Caco-2 (cell line): ENCODE measurements around the gene FGFBP3. TPM values are rescaled to one million over a fixed set of nuclear protein-coding genes. Genes with fewer than 3 reads are reported as not detected.

Experiments used
- Bru-seq: library from RNA; stranded (reverse); fragments of 400-500 nt; gene quantifications from one replicate; lab custom pipeline; 2021; lab: Mats Ljungman, UMichigan
- BruChase-seq, 2 experiments: library from RNA; stranded (reverse); fragments of 400-500 nt; gene quantifications; one replicate each; lab custom pipeline; 2021; lab: Mats Ljungman, UMichigan
- BruUV-seq: library from RNA; stranded (reverse); fragments of 400-500 nt; replicated peaks from 2 replicates; lab custom pipeline; 2021; lab: Mats Ljungman, UMichigan
- CTCF ChIA-PET: fragments of 300-600 bp; sonication (Branson Sonifier 250); formaldehyde crosslinking; loops from one replicate; lab custom pipeline; 2022; ENCODE audit warnings: antibody characterized with exemption; lab: Charles Lee
- POLR2A ChIA-PET: fragments of 300-600 bp; sonication (Branson Sonifier 250); formaldehyde crosslinking; loops from one replicate; lab custom pipeline; 2022; ENCODE audit warnings: antibody characterized with exemption; lab: Charles Lee
- DNase-seq, 2 experiments: peaks; one replicate each; pipeline versions ENCODE4 v3.0.0 to v3.0.0-alpha.2; 2020 to 2022
- H3K27me3 ChIP-seq: replicated peaks from 2 replicates; pipeline ENCODE4 v1.6.0; 2011; ENCODE audit warnings: low read length; ENCODE audit not compliant: control insufficient read depth, insufficient read depth
- H3K36me3 ChIP-seq: 2 replicates; pipeline ENCODE4 v1.5.1; 2011; ENCODE audit warnings: low read length; ENCODE audit not compliant: control insufficient read depth, insufficient read depth
- H3K4me1 ChIP-seq: fragments of 250-450 bp; sonication (Bioruptor Pico); 2 replicates; pipeline ENCODE4 v1.5.1; 2020; ENCODE audit warnings: mild to moderate bottlenecking
- H3K4me3 ChIP-seq: 2 replicates; pipeline ENCODE4 v1.5.1; 2011; ENCODE audit warnings: low read depth, mild to moderate bottlenecking, control low read depth, low read length
- H3K9me3 ChIP-seq: fragments of 250-450 bp; sonication (Bioruptor Pico); 2 replicates; pipeline ENCODE4 v1.5.1; 2020; ENCODE audit warnings: mild to moderate bottlenecking, moderate library complexity
- H3K27ac Mint-ChIP-seq: one replicate; pipeline ENCODE4 v1.8.0; 2022; ENCODE audit warnings: mixed read lengths; ENCODE audit not compliant: unreplicated experiment
- H3K27me3 Mint-ChIP-seq: one replicate; pipeline ENCODE4 v1.8.0; 2022; ENCODE audit warnings: mixed read lengths; ENCODE audit not compliant: insufficient read depth, unreplicated experiment
- H3K36me3 Mint-ChIP-seq: one replicate; pipeline ENCODE4 v1.8.0; 2022; ENCODE audit warnings: mild to moderate bottlenecking, mixed read lengths; ENCODE audit not compliant: insufficient read depth, unreplicated experiment
- H3K4me1 Mint-ChIP-seq: one replicate; pipeline ENCODE4 v1.8.0; 2022; ENCODE audit warnings: low read depth, mixed read lengths; ENCODE audit not compliant: unreplicated experiment
- H3K4me3 Mint-ChIP-seq: one replicate; pipeline ENCODE4 v1.8.0; 2022; ENCODE audit warnings: mild to moderate bottlenecking, moderate library complexity, mixed read lengths; ENCODE audit not compliant: unreplicated experiment
- H3K9me3 Mint-ChIP-seq: one replicate; pipeline ENCODE4 v1.8.0; 2022; ENCODE audit warnings: mixed read lengths; ENCODE audit not compliant: unreplicated experiment
- CTCF ChIP-seq, 2 experiments: fragments of 200-600 bp in 1 of 2; IDR thresholded peaks; 1 replicate in 1 of 2; 2 replicates in 1 of 2; pipeline versions ENCODE4 v1.5.1 to v1.8.0; 2011 to 2022; ENCODE audit warnings: antibody characterized with exemption in 1 of 2, control low read depth in 1 of 2, inconsistent platforms in 1 of 2, low read depth in 1 of 2, low read length in 1 of 2, mild to moderate bottlenecking in 1 of 2, moderate library complexity in 1 of 2; ENCODE audit not compliant: insufficient read depth in 1 of 2, severe bottlenecking in 1 of 2, unreplicated experiment in 1 of 2
- intact Hi-C: fragments of 100-400 bp; cut with micrococcal nuclease; formaldehyde crosslinking; loops from one replicate; pipeline ENCODE4 v1.10.0; 2022; ENCODE audit not compliant: unreplicated experiment
- long read RNA-seq: library from polyadenylated mRNA; stranded (forward); transcript quantifications from one replicate; pipeline ENCODE4 v2.0.0, GENCODE V29; 2022
- total RNA-seq: library from RNA; stranded (reverse); gene quantifications from 2 replicates; pipeline ENCODE4 v1.2.3, GENCODE V29; 2022

The FGFBP3 gene, protein sequence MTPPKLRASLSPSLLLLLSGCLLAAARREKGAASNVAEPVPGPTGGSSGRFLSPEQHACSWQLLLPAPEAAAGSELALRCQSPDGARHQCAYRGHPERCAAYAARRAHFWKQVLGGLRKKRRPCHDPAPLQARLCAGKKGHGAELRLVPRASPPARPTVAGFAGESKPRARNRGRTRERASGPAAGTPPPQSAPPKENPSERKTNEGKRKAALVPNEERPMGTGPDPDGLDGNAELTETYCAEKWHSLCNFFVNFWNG
- 3.3 and 3.6 TPM in 2 replicates for total RNA-seq
- Bru-seq, nascent RNA: percentile 73 among the genes with signal in this experiment
- percentile 63 among the genes with signal in this experiment for BruChase-seq, experiment 1, labeled RNA remaining after a 2-hour chase
- BruChase-seq, experiment 2, labeled RNA remaining after a 6-hour chase: percentile 65 among the genes with signal in this experiment
- long read RNA-seq, partial matches to known transcripts: 0 of 4 reads
- long read RNA-seq, other reads (novel, unspliced or antisense): 3 of 4 reads

DNA sequence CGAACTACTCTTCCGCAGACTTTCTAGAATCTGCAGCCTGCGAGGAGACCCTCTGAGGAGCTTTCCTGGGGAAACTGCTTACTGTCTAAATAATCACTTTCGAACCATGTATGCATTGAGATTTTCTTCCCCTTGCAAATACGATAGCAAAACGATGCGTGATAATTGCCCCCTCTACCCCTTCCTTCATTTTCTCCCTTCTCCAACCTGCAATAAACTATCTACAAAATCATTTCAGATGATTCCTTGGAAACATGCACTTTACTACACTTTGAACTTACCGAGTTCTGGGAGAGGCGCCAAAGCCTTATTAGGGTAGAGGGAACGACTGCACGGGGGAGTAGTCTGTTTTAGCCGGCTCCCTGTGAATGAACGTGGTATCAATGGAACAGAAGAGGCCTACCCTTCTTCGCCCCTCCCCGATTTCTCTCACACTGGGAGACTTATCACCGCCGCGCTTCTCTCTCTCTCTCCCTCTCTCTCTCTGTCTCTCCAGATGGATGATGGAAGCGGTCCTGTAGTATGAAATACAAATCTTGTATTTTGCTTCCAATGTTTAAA lies at the start of gene FGFBP3:
Gene FGFBP3 (minus strand): TSS at position 370 of the 561 bp plus-strand sequence. CDS start 517 bp downstream, outside the sequence.
- no TSS peak for BruUV-seq
- no peaks in the 10 kb centered on the region for H3K27me3 ChIP-seq
- H3K4me1 Mint-ChIP-seq: peaks cover 12% of the 10 kb centered on the region
- peak within 1 kb of the TSS; percentile 82 for H3K27ac Mint-ChIP-seq
- peaks cover 12% of the 10 kb centered on the region for H3K36me3 Mint-ChIP-seq
- H3K4me3 ChIP-seq: peak within 1 kb of the TSS; percentile 91
- intact Hi-C loops: loop anchor here (1.0 to 2.0 kb wide), 4 partner anchors 14 to 151 kb away; partner anchors contain the start of gene BTAF1
- H3K9me3 Mint-ChIP-seq: no peaks in the 10 kb centered on the region
- no peaks in the 10 kb centered on the region for H3K36me3 ChIP-seq
- peak within 1 kb of the TSS; percentile 85 for H3K4me3 Mint-ChIP-seq
- peaks cover 5% of the 10 kb centered on the region; the same call in 1 of the 2 replicates for H3K4me1 ChIP-seq
- POLR2A ChIA-PET: interaction anchor here (1.4 kb wide), 1 partner anchor 16 kb away, joined by 7 read pairs; no protein-coding TSS in a partner anchor
- H3K27me3 Mint-ChIP-seq: peaks cover 2% of the 10 kb centered on the region
- CTCF ChIA-PET: interaction anchor here (1.1 to 1.9 kb wide), 2 partner anchors 52 to 150 kb away, joined by 3 to 8 read pairs; no protein-coding TSS in a partner anchor
- H3K9me3 ChIP-seq: no peaks in the 10 kb centered on the region
- no peak for TF ChIP-seq CTCF (IDR thresholded peaks at IDR 0.05; ENCODE audit: insufficient read depth in 1 of 2, low read depth in 1 of 2, low read length in 1 of 2, severe bottlenecking in 1 of 2, unreplicated experiment in 1 of 2)
- DNase-seq: peak; percentile 51 to 55

DNA sequence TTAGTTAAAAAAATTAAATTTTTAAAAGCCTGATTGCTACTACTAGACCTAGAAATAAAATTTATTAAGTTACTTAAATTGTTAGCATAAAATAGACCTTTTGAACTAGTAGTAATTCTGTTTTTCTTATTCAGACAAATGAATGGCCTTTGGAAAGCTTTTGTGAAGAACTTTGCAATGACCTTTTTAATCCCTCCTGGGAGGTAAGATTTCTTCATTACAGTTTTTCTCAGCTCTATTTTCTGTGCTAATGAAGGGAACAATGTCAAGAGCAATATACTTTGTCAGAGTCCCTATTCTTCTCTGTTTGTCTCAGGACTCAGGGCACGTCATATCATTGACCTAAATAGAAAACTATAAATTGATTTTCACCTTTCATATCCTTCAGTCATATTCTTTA lies 47.8 kb upstream of the FGFBP3 start:
- no peak overlapping the region for H3K27ac Mint-ChIP-seq
- H3K4me1 ChIP-seq: no peaks in the 10 kb centered on the region
- no peak overlapping the region for H3K4me3 Mint-ChIP-seq
- H3K27me3 Mint-ChIP-seq: no peaks in the 10 kb centered on the region
- intact Hi-C loops: no loop called here
- H3K27me3 ChIP-seq: no peaks in the 10 kb centered on the region
- H3K36me3 Mint-ChIP-seq: peaks cover 62% of the 10 kb centered on the region
- BruUV-seq: no TSS peak
- H3K9me3 ChIP-seq: no peaks in the 10 kb centered on the region
- H3K9me3 Mint-ChIP-seq: no peaks in the 10 kb centered on the region
- TF ChIP-seq CTCF (IDR thresholded peaks at IDR 0.05; ENCODE audit: insufficient read depth in 1 of 2, low read depth in 1 of 2, low read length in 1 of 2, severe bottlenecking in 1 of 2, unreplicated experiment in 1 of 2): no peak
- ChIA-PET POLR2A (no interaction called here), CTCF (no interaction called here)
- no peaks in the 10 kb centered on the region for H3K4me1 Mint-ChIP-seq
- H3K4me3 ChIP-seq: no peak overlapping the region
- H3K36me3 ChIP-seq: peaks cover 4% of the 10 kb centered on the region; the same call in 1 of the 2 replicates
- no peak for DNase-seq

DNA sequence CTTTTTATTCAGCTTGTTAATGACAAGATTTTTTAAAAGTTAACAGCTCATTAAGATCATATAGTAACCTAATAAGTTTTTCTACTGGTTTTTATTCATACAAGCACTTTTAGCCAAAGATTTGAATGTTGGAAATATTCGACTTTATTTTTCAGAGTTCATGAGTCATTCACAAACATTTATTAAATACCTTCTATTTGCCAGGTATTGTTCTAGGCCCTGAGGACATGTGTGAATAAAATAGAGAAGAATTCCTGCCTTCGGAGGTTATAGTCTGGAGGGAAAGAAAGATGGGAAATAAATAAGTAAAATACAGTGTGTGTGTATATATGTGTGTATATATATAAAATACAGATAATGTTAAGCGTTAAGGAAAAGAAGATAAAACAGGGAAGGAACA lies 45.8 kb upstream of the FGFBP3 start:
- peaks cover 4% of the 10 kb centered on the region; the same call in 1 of the 2 replicates for H3K36me3 ChIP-seq
- no peak overlapping the region for H3K4me3 ChIP-seq
- BruUV-seq: TSS peak; percentile 6

More for the DNA sequence above, 45.8 kb upstream of the FGFBP3 start:
- H3K4me1 Mint-ChIP-seq: no peaks in the 10 kb centered on the region
- no peak overlapping the region for H3K4me3 Mint-ChIP-seq
- TF ChIP-seq CTCF (IDR thresholded peaks at IDR 0.05; ENCODE audit: insufficient read depth in 1 of 2, low read depth in 1 of 2, low read length in 1 of 2, severe bottlenecking in 1 of 2, unreplicated experiment in 1 of 2): no peak
- no peak for DNase-seq
- no peaks in the 10 kb centered on the region for H3K9me3 Mint-ChIP-seq
- H3K36me3 Mint-ChIP-seq: peaks cover 69% of the 10 kb centered on the region
- CTCF ChIA-PET: no interaction called here
- H3K27ac Mint-ChIP-seq: no peak overlapping the region
- H3K9me3 ChIP-seq: no peaks in the 10 kb centered on the region
- intact Hi-C loops: no loop called here
- POLR2A ChIA-PET: no interaction called here
- H3K4me1 ChIP-seq: no peaks in the 10 kb centered on the region
- no peaks in the 10 kb centered on the region for H3K27me3 ChIP-seq
- H3K27me3 Mint-ChIP-seq: no peaks in the 10 kb centered on the region
